SK-N-SH (cell line): ENCODE results near the gene CACNA2D1.

Experiments used
- CHD2 ChIP-seq: fragments of 150-350 bp; IDR thresholded peaks from 2 replicates; pipeline ENCODE4 v1.6.1; 2018; ENCODE audit warnings: low read length; ENCODE audit not compliant: partially characterized antibody
- EP300 ChIP-seq, 2 experiments: IDR thresholded peaks; 2 replicates each; pipeline versions ENCODE4 v1.4.0 to v1.6.1; 2012; ENCODE audit warnings: borderline replicate concordance in 1 of 2, low read depth in 1 of 2, low read length in 1 of 2
- EZH2phosphoT487 ChIP-seq: fragments of 200-600 bp; sonication (generic); IDR thresholded peaks from 2 replicates; pipeline ENCODE4 v1.6.1; 2017; ENCODE audit warnings: low read depth, mixed run types, mild to moderate bottlenecking, antibody characterized with exemption, moderate library complexity, borderline replicate concordance
- MXI1 ChIP-seq: IDR thresholded peaks from 2 replicates; pipeline ENCODE4 v1.6.1; 2012; ENCODE audit warnings: mild to moderate bottlenecking, low read depth, low read length, improper control_type of control experiment
- SMC3 ChIP-seq: IDR thresholded peaks from 2 replicates; pipeline ENCODE4 v1.6.1; 2012; ENCODE audit warnings: low read depth, low read length, improper control_type of control experiment
- TF ChIP-seq, protein P1 (sequence below): fragments of 200-600 bp; sonication (generic); IDR thresholded peaks from 2 replicates; pipeline ENCODE4 v1.6.1; 2017; ENCODE audit warnings: antibody characterized with exemption, mild to moderate bottlenecking, moderate library complexity
- TF ChIP-seq, protein P2 (sequence below): fragments of 150-350 bp; IDR thresholded peaks from 2 replicates; pipeline ENCODE4 v1.6.1; 2017; ENCODE audit warnings: antibody characterized with exemption, low read length, low read depth, borderline replicate concordance
- TF ChIP-seq, protein P3 (sequence below): IDR thresholded peaks from 2 replicates; pipeline ENCODE4 v1.6.1; 2012; ENCODE audit warnings: mild to moderate bottlenecking, low read depth, low read length, moderate library complexity
- TF ChIP-seq, protein P4 (sequence below): IDR thresholded peaks from 2 replicates; pipeline ENCODE4 v1.4.0; 2012; ENCODE audit warnings: low read depth

DNA sequence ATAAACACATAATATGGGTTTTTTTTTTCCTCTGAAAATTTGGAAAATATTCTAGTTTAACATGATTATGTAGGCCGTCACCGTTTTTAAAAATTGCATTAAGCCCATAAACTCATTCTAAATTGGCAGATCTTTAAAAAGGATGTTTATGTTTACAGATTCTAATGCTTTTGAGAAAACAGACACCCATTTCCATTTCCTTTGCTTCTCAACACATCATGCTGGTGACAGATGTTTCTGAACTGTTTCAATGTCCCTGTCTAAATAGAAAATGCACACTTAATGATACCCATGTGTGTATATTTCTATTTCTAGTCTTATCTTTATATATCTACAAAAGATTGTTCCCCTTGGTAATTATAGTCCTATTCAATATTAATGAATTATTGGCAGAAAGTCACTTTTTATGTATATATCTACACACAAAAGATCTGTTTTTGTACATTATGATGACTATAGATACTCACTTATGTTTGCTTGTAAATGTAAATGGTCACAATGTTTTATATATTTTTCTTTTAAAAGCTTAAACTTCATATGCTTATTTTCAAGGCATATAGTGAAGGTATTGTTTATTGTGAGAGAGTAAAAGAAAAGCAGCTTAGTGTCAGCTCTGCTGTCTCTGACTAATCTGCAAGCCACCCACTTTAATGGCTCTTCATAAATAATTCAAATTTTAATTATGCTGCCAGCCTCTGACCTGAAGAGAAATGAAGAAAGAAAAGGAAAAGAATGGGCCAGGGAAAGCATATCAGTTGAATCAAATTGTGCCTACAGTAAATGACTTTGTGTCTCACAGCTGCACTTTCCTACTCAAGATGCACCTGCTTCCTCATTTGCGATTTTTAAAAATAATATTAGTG, 179.4 kb downstream of the CACNA2D1 start:
- TF ChIP-seq, protein P1, sequence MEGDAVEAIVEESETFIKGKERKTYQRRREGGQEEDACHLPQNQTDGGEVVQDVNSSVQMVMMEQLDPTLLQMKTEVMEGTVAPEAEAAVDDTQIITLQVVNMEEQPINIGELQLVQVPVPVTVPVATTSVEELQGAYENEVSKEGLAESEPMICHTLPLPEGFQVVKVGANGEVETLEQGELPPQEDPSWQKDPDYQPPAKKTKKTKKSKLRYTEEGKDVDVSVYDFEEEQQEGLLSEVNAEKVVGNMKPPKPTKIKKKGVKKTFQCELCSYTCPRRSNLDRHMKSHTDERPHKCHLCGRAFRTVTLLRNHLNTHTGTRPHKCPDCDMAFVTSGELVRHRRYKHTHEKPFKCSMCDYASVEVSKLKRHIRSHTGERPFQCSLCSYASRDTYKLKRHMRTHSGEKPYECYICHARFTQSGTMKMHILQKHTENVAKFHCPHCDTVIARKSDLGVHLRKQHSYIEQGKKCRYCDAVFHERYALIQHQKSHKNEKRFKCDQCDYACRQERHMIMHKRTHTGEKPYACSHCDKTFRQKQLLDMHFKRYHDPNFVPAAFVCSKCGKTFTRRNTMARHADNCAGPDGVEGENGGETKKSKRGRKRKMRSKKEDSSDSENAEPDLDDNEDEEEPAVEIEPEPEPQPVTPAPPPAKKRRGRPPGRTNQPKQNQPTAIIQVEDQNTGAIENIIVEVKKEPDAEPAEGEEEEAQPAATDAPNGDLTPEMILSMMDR: no peak
- TF ChIP-seq EZH2phosphoT487: no peak
- TF ChIP-seq EP300 (IDR thresholded peaks at IDR 0.05; ENCODE audit: borderline replicate concordance in 1 of 2, low read depth in 1 of 2, low read length in 1 of 2): peak in 1 of 2 experiments; percentile 89; a peak in 2 of 4 replicates
- TF ChIP-seq, protein P2, sequence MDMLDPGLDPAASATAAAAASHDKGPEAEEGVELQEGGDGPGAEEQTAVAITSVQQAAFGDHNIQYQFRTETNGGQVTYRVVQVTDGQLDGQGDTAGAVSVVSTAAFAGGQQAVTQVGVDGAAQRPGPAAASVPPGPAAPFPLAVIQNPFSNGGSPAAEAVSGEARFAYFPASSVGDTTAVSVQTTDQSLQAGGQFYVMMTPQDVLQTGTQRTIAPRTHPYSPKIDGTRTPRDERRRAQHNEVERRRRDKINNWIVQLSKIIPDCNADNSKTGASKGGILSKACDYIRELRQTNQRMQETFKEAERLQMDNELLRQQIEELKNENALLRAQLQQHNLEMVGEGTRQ: no peak
- no peak for TF ChIP-seq SMC3
- TF ChIP-seq, protein P3, sequence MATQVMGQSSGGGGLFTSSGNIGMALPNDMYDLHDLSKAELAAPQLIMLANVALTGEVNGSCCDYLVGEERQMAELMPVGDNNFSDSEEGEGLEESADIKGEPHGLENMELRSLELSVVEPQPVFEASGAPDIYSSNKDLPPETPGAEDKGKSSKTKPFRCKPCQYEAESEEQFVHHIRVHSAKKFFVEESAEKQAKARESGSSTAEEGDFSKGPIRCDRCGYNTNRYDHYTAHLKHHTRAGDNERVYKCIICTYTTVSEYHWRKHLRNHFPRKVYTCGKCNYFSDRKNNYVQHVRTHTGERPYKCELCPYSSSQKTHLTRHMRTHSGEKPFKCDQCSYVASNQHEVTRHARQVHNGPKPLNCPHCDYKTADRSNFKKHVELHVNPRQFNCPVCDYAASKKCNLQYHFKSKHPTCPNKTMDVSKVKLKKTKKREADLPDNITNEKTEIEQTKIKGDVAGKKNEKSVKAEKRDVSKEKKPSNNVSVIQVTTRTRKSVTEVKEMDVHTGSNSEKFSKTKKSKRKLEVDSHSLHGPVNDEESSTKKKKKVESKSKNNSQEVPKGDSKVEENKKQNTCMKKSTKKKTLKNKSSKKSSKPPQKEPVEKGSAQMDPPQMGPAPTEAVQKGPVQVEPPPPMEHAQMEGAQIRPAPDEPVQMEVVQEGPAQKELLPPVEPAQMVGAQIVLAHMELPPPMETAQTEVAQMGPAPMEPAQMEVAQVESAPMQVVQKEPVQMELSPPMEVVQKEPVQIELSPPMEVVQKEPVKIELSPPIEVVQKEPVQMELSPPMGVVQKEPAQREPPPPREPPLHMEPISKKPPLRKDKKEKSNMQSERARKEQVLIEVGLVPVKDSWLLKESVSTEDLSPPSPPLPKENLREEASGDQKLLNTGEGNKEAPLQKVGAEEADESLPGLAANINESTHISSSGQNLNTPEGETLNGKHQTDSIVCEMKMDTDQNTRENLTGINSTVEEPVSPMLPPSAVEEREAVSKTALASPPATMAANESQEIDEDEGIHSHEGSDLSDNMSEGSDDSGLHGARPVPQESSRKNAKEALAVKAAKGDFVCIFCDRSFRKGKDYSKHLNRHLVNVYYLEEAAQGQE: no peak
- TF ChIP-seq, protein P4, sequence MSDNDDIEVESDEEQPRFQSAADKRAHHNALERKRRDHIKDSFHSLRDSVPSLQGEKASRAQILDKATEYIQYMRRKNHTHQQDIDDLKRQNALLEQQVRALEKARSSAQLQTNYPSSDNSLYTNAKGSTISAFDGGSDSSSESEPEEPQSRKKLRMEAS: no peak
- TF ChIP-seq CHD2: peak; percentile 66
- TF ChIP-seq MXI1: peak; percentile 76; the same call in 1 of the 2 replicates
